Measurements from ENCODE around the gene TMEM147. TPM values are rescaled to one million over a fixed set of nuclear protein-coding genes. Genes with fewer than 3 reads are reported as not detected.
A peak's percentile ranks its signal among the peaks of the same experiment; 100 is the strongest.

TMEM147 gene
- total and polyA plus RNA-seq, 2 of the 13 experiments (the other 11 are each of a cell fraction or from before 2014, with no cell fraction given): 141 to 176 TPM

DNA sequence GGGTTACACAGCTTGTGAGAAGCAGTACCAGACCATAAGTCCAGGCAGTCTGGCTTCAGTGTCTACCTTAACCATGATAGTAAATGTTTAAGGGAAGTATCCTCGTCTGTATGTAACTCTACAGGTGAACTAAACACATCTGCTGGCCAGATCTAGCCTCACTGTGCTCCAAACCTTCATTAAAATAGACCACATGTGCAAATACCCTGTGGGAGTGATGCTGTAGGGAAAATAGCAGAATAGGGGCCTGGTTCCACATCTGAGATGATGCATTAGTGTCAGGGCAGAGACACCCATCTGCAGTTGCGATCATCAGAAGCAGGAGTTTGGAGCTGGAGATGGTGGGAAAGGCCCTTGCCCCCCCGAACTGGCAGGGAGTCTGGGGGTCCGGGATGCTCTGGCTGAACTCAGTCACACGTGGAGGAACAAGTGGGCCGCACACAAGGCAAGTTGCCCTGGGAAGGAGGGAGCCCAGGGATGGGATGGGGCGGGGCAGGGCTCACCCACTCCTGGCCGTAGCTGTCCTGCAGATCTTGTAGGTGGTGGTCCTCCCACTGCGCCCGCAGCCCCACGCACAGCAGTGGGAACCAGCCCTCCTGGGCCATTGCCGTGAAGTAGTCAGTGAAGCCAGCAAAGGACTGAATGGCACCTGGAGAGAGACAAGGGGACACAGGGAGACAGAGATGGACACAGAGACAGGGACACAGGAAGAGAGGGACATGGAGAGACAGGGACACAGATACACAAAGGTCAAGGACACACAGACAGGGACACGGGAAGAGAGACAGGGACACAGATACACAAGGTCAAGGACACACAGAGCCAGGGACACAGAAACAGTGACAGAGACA, 7.3 kb downstream of the TMEM147 start (continued):
- TF ChIP-seq ARID4A (CRISPR knock-in tag; IDR thresholded peaks at IDR 0.05; ENCODE audit: borderline replicate concordance) (peak; percentile 26; the same call in 1 of the 2 replicates), NFIB (CRISPR knock-in tag; IDR thresholded peaks at IDR 0.05; ENCODE audit: borderline replicate concordance) (no peak), ZNF550 (CRISPR knock-in tag; IDR thresholded peaks at IDR 0.05; ENCODE audit: borderline replicate concordance) (no peak), ZNF646 (CRISPR knock-in tag; IDR thresholded peaks at IDR 0.05) (peak; percentile 57; the same call in 1 of the 2 replicates), KDM2A (CRISPR knock-in tag; IDR thresholded peaks at IDR 0.05; ENCODE audit: borderline replicate concordance, low read depth) (0 out of 2 replicates have a peak, but pooled peaks have one; percentile 28), SMAD3 (CRISPR knock-in tag; IDR thresholded peaks at IDR 0.05) (no peak), BATF2 (CRISPR knock-in tag; IDR thresholded peaks at IDR 0.05) (no peak), TAF15 (IDR thresholded peaks at IDR 0.05; ENCODE audit: low read depth, low read length, poor library complexity, severe bottlenecking) (no peak), ERF (CRISPR knock-in tag; IDR thresholded peaks at IDR 0.05) (no peak), ZNF274 (CRISPR knock-in tag; IDR thresholded peaks at IDR 0.05) (no peak)
- TF ChIP-seq, protein P1, sequence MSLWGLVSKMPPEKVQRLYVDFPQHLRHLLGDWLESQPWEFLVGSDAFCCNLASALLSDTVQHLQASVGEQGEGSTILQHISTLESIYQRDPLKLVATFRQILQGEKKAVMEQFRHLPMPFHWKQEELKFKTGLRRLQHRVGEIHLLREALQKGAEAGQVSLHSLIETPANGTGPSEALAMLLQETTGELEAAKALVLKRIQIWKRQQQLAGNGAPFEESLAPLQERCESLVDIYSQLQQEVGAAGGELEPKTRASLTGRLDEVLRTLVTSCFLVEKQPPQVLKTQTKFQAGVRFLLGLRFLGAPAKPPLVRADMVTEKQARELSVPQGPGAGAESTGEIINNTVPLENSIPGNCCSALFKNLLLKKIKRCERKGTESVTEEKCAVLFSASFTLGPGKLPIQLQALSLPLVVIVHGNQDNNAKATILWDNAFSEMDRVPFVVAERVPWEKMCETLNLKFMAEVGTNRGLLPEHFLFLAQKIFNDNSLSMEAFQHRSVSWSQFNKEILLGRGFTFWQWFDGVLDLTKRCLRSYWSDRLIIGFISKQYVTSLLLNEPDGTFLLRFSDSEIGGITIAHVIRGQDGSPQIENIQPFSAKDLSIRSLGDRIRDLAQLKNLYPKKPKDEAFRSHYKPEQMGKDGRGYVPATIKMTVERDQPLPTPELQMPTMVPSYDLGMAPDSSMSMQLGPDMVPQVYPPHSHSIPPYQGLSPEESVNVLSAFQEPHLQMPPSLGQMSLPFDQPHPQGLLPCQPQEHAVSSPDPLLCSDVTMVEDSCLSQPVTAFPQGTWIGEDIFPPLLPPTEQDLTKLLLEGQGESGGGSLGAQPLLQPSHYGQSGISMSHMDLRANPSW (CRISPR knock-in tag; IDR thresholded peaks at IDR 0.05; ENCODE audit: borderline replicate concordance): no peak

Measured in HepG2 (cell line).